Measurements from ENCODE around the gene LOXHD1.

Gene LOXHD1

GRCh38 chr18:46445522-46446313 lies 211.3 kb downstream of the LOXHD1 start:
- DNase-seq, result no peak

- DNase-seq, result no peak
Observed at GRCh38 chr18:46439037-46439436, 218.0 kb downstream of the LOXHD1 start.

- no peak for DNase-seq
Observed at GRCh38 chr18:46437061-46437460, 220.0 kb downstream of the LOXHD1 start.

GRCh38 chr18:46436621-46437020 lies 220.4 kb downstream of the LOXHD1 start:
- no peak for DNase-seq

DNA sequence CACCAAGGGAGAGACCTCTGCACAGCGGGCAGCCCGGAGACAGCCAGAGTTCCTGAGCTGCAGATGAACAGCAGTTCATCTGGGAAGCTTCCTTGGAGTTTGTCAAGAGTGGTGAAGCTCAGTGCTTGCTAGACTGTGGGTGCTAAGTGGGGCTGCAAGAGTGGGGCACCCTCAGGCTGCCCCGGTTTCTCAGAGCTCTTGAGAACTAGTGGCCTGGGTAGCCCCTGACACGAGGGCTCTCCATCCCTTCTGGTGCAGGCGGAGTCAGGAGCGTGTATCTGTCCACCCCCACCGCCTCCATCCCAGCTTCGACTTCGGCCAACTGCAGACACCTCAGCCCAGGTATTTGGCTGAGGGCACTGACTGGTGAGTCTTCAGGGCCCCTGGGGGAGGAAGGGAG lies 222.0 kb downstream of the LOXHD1 start:
- DNase-seq, result no peak

DNA sequence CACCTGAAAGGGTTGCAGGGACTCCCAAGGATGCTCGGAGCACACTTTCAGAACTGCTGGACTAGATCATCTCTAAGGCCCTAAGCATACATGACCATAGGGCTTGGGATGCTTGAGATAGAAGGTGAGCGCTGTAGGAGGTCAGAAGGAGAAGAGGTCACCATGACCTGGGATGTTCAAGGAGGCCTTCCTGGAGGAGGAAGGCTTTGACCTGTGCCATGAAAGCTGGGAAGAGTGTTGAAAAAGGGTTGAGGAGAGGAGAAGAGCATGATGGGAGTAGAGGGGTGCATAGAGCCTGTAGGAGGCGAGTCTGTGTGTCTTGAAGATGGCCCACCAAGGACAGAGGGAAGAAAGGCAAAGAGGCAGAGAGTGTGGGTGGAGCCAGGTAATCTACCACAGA lies 222.4 kb downstream of the LOXHD1 start:
- DNase-seq, result no peak

GRCh38 chr18:46433121-46433826 lies 223.7 kb downstream of the LOXHD1 start:
- no peak for DNase-seq

GRCh38 chr18:46431522-46432171 lies 225.4 kb downstream of the LOXHD1 start:
- DNase-seq, result no peak

GRCh38 chr18:46429649-46430224 lies 227.3 kb downstream of the LOXHD1 start:
- no peak for DNase-seq

DNA sequence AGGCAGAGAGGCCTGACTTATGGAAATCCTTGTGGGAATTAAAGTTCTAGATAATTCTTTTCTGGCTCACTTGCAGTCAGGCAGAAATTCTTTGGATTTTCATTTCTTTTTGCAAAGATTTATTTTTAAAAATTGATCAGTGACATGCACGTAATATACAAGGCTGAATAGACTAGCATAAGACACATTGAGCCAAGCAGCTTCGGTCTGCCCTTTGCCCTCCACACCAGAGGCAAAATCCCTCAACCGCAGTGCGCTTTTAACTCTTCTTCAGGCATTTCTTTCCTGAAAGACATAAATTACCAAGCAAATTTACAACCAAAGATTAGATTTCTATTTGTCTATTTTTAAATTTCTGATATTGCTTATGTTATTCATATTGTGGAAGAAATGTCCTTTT lies 227.9 kb downstream of the LOXHD1 start:
- DNase-seq, result no peak

- no peak for DNase-seq
Observed at GRCh38 chr18:46428368-46428767, 228.7 kb downstream of the LOXHD1 start.

GRCh38 chr18:46427216-46427995 lies 229.6 kb downstream of the LOXHD1 start:
- no peak for DNase-seq
